Heart left ventricle (tissue), 13 donors: Measurements from ENCODE around the gene MSRB2.

Experiments
- POLR2A ChIP-seq, 2 donors: fragments of 450-650 bp; IDR thresholded peaks; one replicate each; pipeline ENCODE4 v1.6.1; 2017; ENCODE audit warnings: antibody characterized with exemption in 2 of 2, mild to moderate bottlenecking in 2 of 2, moderate library complexity in 2 of 2
- TF ChIP-seq, protein P1 (sequence below), 12 donors: fragments of 200-600 bp; sonication (generic) in 4 of 12; IDR thresholded peaks; one replicate each; pipeline versions ENCODE4 v1.5.0 to v1.8.0; 2018 to 2022; ENCODE audit warnings: antibody characterized with exemption in 12 of 12, mild to moderate bottlenecking in 5 of 12
- donor health status: ischemic (EF 13 %, LVEDD 7.1; RV severe dilation, severe dysfunction).
- donor health status: DM: no; HTN: yes; CAD: no.
- donor health status: DM: no; HTN: no; CAD: no.
- donor health status: ischemic (EF 25% LVEDD 6.9; RV normal size, moderate dysfunction).
- donor health status: ischemic (EF 25% LVEDD 5.7; RV mildly dilated, moderate dysfunction).
- donor health status: ischemic (EF 35%, LVEDD 5.7; RV mildly dilated, moderate dysfunction).
- donor health status: nonischemic (EF 11% LVEDD 7.7; RV severe dilation, severe dysfunction).
- donor health status: DM: yes; HTN: yes; CAD: no.
- donor health status: PGD.
- donor health status: ischemic (EF 29% LVEDD 5.4; RV normal size, mild dysfunction).
- donor health status: nonischemic (EF 23%, LVEDD 6.1; RV moderate dilation, normal function).

DNA sequence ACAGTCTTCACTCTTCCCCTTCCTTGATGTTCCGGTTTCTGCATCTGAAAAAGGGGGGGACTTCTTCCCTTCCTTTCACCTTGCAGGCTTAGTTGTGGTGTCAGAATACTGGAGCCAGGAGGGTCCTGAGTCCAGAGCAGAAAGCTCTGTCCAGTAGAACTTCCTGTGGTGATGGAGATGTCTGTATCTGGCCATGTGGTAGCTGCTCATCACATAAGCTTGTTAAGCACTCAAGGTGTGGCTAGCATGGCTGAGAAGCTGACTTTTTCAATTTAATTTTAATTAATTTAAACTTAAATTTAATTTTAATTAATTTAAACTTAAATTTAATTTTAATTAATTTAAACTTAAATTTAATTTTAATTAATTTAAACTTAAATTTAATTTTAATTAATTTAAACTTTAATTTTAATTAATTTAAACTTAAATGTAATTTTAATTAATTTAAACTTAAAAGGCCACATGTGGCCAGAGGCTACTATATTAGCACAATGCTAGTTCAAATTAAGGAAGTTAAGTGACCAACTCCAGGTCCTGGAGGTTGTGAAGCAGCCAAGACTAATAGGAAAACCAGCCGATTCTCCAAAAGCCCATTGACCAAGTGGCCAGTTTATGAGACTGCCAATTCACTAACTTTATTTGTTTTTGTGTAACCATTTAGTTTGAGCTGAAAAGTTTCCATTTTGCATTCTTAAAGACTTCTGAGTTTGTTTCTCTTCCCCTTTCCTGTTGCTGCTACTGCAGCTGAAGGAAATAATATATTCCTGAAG lies 16.3 kb downstream of the MSRB2 start:
- TF ChIP-seq, protein P1, sequence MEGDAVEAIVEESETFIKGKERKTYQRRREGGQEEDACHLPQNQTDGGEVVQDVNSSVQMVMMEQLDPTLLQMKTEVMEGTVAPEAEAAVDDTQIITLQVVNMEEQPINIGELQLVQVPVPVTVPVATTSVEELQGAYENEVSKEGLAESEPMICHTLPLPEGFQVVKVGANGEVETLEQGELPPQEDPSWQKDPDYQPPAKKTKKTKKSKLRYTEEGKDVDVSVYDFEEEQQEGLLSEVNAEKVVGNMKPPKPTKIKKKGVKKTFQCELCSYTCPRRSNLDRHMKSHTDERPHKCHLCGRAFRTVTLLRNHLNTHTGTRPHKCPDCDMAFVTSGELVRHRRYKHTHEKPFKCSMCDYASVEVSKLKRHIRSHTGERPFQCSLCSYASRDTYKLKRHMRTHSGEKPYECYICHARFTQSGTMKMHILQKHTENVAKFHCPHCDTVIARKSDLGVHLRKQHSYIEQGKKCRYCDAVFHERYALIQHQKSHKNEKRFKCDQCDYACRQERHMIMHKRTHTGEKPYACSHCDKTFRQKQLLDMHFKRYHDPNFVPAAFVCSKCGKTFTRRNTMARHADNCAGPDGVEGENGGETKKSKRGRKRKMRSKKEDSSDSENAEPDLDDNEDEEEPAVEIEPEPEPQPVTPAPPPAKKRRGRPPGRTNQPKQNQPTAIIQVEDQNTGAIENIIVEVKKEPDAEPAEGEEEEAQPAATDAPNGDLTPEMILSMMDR (IDR thresholded peaks at IDR 0.05): no peak
- TF ChIP-seq POLR2A (IDR thresholded peaks at IDR 0.05): no peak
